ENCODE results near the gene FBXO42. TPM values are rescaled to one million over a fixed set of nuclear protein-coding genes. Genes with fewer than 3 reads are reported as not detected.

FBXO42 gene
- total RNA-seq, 6 experiments from 2014 or later, result 7.9 to 14.1 (median 10.2) TPM

DNA sequence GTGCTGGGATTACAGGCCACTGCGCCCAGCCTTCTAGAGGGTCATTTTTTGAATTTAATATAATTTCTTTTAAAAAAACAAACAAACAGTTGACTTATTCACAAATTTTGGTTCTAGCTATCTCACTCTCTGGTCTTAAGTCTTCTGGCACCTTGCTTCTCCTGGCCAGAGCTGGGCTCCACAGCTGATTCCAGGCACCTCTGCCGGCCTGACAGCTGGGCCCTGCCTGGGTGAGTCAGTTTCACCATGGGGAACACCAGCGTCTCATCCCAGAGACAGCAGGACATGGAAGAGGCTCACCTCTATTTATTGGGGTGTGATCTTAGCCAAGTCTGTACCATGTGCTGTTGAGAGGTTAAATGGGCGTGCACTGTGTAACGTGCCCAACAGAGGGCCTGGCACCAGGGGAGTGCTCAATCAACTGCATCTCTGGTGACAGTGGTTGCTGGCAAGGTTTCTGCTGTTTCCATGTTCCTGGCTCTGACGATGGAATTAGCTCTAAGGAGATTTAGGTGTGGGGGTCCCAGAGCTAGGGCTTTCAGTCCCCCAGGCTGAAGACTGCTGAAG, 116.3 kb downstream of the FBXO42 start:
- H3K36me3 ChIP-seq, result no peaks in the 10 kb centered on the region
- H3K4me3 ChIP-seq, result peak overlapping the region in 2 of 3 donors; percentile 78
- H3K9me3 ChIP-seq, result no peaks in the 10 kb centered on the region
- no peaks in the 10 kb centered on the region for H3K27me3 ChIP-seq
- peak; percentile 66 to 71 (median 70) for ATAC-seq
- 38% methylated on average over 3 of the region's 6 CpGs for WGBS (ENCODE audit: insufficient coverage, low coverage, low lambda C conversion rate, missing lambda C conversion rate)
- TF ChIP-seq, protein P1, sequence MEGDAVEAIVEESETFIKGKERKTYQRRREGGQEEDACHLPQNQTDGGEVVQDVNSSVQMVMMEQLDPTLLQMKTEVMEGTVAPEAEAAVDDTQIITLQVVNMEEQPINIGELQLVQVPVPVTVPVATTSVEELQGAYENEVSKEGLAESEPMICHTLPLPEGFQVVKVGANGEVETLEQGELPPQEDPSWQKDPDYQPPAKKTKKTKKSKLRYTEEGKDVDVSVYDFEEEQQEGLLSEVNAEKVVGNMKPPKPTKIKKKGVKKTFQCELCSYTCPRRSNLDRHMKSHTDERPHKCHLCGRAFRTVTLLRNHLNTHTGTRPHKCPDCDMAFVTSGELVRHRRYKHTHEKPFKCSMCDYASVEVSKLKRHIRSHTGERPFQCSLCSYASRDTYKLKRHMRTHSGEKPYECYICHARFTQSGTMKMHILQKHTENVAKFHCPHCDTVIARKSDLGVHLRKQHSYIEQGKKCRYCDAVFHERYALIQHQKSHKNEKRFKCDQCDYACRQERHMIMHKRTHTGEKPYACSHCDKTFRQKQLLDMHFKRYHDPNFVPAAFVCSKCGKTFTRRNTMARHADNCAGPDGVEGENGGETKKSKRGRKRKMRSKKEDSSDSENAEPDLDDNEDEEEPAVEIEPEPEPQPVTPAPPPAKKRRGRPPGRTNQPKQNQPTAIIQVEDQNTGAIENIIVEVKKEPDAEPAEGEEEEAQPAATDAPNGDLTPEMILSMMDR (IDR thresholded peaks at IDR 0.05), result peak; percentile 20 to 34 (median 26)
- TF ChIP-seq POLR2A (IDR thresholded peaks at IDR 0.05), result no peak
- DNase-seq, result peak in 2 of 3 donors; percentile 57 to 69
- H3K4me1 ChIP-seq, result peaks cover 0 to 14% (median 4%) of the 10 kb centered on the region in 4 donors
- H3K27ac ChIP-seq, result peak overlapping the region in 1 of 3 donors; percentile 62
- intact Hi-C loops (cut with DNase I), result no loop called here

DNA sequence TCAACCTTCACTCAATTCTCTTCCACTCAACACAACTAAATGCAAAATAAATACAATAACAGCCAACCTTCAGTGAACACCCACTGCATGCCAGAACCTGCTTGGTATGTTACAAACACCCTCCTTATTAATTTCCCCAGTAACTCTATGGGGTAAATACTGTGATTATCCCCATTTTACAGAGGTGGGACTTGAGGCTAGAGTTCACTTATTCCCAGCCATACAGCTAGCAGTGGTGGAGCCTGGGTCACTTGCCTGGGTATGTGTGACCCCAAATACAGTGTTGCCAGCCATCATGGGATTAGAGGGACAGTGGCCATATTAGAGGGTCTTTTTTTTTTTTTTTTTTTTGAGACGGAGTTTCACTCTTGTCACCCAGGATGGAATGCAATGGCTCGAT, 116.9 kb downstream of the FBXO42 start:
- Histone ChIP-seq H3K27ac (no peak overlapping the region), H3K4me3 (no peak overlapping the region), H3K4me1 (peaks cover 0 to 14% (median 4%) of the 10 kb centered on the region in 4 donors), H3K36me3 (no peaks in the 10 kb centered on the region), H3K27me3 (no peaks in the 10 kb centered on the region), H3K9me3 (no peaks in the 10 kb centered on the region)
- DNase-seq (no peak), ATAC-seq (no peak)
- intact Hi-C loops (cut with DNase I), result no loop called here
- TF ChIP-seq, protein P1 (IDR thresholded peaks at IDR 0.05), result no peak
- no peak for TF ChIP-seq POLR2A (IDR thresholded peaks at IDR 0.05)
- WGBS (ENCODE audit: insufficient coverage, low coverage, low lambda C conversion rate, missing lambda C conversion rate), result 100% methylated on average over 1 of the region's 2 CpGs

DNA sequence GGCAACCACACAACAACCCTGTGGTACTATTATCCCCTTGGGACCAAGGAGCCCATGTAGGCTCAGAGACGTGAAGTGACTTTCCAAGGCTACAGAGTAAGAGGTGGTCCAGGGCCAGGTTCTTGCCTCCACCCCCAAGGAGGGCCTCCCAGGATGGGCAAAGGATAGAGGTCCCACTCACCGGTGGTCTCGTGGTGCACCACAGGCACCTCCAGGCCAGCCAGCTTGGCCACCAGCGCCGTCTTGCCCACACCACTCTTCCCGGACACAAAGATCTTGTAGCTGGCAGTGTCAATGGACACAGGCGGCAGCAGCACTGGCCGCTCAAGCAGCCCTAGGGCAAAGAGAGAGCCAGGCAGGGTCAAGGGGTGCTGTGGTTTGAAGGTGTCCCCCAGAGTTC, 118.8 kb downstream of the FBXO42 start:
- WGBS (ENCODE audit: insufficient coverage, low coverage, low lambda C conversion rate, missing lambda C conversion rate), result 100% methylated on average over 1 of the region's 8 CpGs
- H3K4me3 ChIP-seq, result no peak overlapping the region
- no peaks in the 10 kb centered on the region for H3K27me3 ChIP-seq
- H3K36me3 ChIP-seq, result no peaks in the 10 kb centered on the region
- peaks cover 0 to 14% (median 4%) of the 10 kb centered on the region in 4 donors for H3K4me1 ChIP-seq
- intact Hi-C loops (cut with DNase I), result no loop called here
- ATAC-seq (no peak), DNase-seq (peak in 1 of 3 donors; percentile 58)
- H3K9me3 ChIP-seq, result no peaks in the 10 kb centered on the region
- TF ChIP-seq POLR2A (IDR thresholded peaks at IDR 0.05), result no peak
- TF ChIP-seq, protein P1 (IDR thresholded peaks at IDR 0.05), result no peak
- H3K27ac ChIP-seq, result no peak overlapping the region

DNA sequence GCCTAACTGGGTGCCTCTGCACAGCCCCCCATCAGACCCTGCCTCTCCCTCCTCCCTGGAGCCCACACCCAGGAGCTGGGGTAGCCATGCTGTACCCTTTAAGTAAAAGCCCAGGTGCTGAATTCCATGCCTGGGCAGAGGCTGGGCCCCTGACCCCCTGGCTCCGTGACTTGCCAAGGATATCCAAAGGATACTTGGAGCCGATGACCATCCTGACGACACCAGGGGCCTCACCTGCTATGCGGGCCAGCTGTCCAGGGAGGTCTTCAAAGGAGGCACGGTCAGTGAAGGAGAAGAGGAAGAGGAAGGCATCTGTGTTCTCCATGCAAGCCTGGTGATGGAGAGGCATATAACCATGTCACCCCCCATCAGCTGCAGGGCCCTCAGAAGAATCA, 120.0 kb downstream of the FBXO42 start:
- ATAC-seq, result no peak
- H3K9me3 ChIP-seq, result no peaks in the 10 kb centered on the region
- no peak overlapping the region for H3K4me3 ChIP-seq
- no peak overlapping the region for H3K27ac ChIP-seq
- H3K36me3 ChIP-seq, result no peaks in the 10 kb centered on the region
- DNase-seq, result peak in 1 of 3 donors; percentile 42
- intact Hi-C loops (cut with DNase I), result no loop called here
- WGBS (ENCODE audit: insufficient coverage, low coverage, low lambda C conversion rate, missing lambda C conversion rate), result no CpG with 5 or more reads among the region's 5 CpGs
- H3K27me3 ChIP-seq, result no peaks in the 10 kb centered on the region
- no peak for TF ChIP-seq POLR2A (IDR thresholded peaks at IDR 0.05)
- TF ChIP-seq, protein P1 (IDR thresholded peaks at IDR 0.05), result no peak
- H3K4me1 ChIP-seq, result peaks cover 0 to 9% (median 2%) of the 10 kb centered on the region in 4 donors

All from right lobe of liver (tissue), 6 donors.